NK-92 (cell line): ENCODE results near the gene UCHL1.
"Not testable (repeated sequence)": the region's sequence is repeated elsewhere in the genome, so short reads cannot be mapped to it uniquely, and the experiment has no call there.

Experiments used
- DNase-seq: peaks from one replicate; lab custom pipeline; 2025; ENCODE audit not compliant: unreplicated experiment; lab: John Stamatoyannopoulos, UW

UCHL1 gene

GRCh38 chr4:41236032-41236431, 20.7 kb upstream of the UCHL1 start:
- no peak for DNase-seq

DNA sequence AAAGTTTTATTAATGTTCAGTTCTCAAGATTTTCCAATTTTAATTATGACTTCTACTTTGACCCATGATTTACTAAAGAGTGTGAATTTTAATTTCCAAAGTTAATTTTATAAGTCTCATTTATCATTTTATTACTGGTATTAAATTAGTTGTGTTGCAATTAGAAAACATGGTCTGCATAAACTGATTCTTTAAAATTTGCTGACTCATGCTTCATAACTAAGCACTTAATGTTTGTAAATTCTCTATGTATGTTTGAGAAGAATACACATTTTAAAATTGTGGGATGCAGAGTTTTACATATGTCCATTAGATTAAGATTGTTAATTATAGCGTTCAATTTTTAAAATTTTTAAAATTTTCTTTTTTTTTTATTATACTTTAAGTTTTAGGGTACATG, 20.2 kb upstream of the UCHL1 start:
- DNase-seq: no peak

DNA sequence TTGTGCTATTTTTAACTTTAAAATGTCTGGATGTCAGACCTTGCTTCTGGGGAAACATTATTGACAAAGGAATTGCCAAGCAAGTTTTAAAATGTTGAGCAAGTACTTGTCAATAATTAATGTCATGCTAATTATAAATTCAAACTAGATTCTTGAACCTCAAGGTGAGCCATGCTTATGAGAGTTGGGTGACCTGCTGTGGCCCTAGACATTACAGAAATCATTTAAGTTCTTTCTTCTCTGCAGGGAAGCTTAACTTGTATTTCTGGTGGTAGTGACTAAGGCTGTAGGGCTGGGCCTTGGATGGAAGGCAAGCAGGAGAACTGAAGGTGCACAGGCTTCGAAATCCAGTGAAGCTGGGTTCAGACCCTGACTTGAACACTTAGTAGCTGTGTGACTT, 14.8 kb upstream of the UCHL1 start:
- DNase-seq: no peak

GRCh38 chr4:41245983-41246382, 10.7 kb upstream of the UCHL1 start:
- no peak for DNase-seq

- no peak for DNase-seq
These were observed 493 bp upstream of the UCHL1 start for GRCh38 chr4:41256131-41256739.

DNA sequence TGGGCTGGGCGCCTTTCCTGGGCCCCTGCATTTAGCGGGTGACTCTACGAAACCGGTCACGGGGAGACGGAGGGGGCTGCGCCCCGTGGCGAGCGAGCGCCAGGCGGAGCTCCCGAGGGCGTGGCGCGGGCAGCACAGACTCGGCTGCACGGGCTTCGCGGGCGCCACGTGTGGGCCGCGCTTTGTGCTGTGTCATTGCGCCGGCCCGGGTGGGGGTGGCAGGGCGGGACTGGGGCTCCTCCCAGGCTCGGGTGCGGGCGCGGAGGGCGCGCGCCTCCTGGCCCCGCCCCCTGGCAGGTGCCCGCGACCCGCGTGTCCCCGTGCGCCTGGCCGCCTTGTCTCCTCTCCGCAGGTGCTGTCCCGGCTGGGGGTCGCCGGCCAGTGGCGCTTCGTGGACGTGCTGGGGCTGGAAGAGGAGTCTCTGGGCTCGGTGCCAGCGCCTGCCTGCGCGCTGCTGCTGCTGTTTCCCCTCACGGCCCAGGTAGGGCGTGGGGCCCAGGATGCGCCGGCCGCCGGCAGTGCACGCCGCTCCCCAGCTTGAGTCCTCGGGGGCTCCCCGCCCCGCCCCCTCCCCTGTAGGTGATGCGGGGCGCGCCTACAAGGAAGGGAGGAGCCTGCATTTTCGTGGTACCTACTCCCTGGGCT, 651 bp downstream of the UCHL1 start:
- no peak for DNase-seq

GRCh38 chr4:41257906-41258305, 1.2 kb downstream of the UCHL1 start:
- DNase-seq: no peak

DNA sequence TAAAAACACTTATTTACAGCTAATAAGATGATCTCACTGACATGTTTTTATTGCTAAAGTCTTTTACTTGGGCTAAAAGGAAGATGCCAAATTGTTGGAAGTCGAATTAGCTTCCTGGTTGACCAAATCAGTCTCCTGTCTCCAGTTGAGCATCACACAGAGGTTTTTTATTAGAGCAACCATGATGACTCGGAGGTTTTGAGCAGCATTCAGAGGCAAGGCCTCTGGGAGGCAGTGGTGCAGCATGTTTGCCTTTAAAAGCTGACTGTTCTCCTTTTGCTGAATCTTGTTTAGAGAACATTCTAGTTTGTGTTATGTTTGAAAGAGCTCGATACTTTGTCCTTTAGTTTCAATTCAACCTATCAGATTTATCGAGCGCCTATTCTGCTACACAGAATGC, 2.1 kb downstream of the UCHL1 start:
- DNase-seq: no peak

GRCh38 chr4:41260116-41260733, 3.5 kb downstream of the UCHL1 start:
- no peak for DNase-seq

DNA sequence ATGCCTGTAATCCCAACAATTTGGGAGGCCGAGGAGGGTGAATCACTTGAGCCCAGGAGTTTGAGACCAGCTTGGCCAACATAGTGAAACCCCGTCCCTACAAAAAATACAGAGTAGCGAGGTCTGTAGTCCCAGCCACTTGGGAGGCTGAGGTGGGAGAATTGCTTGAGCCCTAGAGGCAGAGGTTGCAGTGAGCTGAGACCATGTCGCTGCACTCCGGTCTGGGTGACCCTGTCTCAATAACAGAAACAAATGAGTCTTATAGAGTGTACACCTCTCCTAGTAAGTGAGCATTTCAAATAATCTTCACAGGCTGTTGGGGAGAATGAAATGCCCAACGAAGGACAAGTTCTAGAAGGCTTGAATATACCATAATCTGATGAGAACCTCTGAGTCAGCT, 5.5 kb downstream of the UCHL1 start:
- no peak for DNase-seq

DNA sequence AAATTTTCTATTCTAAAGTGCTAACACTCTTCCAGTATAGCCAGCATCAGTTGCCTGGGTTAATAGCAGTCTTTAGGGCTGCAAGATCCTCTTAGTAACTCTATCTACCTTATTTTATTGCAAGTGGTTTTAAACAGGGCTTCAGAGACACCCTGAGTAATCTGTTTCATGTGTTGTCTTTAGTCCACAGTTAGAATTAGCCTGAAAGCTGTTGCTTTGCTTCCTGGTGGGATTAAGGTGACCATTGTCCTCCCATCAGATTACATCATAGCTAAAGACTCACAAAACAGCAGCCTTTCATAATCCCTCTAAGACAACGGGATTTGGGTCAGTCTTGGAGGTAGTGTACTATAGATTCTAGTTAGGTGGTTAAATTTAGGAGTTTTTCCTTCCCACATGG, 7.5 kb downstream of the UCHL1 start:
- DNase-seq: no peak

DNA sequence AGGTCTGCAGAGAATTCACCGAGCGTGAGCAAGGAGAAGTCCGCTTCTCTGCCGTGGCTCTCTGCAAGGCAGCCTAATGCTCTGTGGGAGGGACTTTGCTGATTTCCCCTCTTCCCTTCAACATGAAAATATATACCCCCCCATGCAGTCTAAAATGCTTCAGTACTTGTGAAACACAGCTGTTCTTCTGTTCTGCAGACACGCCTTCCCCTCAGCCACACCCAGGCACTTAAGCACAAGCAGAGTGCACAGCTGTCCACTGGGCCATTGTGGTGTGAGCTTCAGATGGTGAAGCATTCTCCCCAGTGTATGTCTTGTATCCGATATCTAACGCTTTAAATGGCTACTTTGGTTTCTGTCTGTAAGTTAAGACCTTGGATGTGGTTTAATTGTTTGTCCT, 11.3 kb downstream of the UCHL1 start:
- DNase-seq: no peak

DNA sequence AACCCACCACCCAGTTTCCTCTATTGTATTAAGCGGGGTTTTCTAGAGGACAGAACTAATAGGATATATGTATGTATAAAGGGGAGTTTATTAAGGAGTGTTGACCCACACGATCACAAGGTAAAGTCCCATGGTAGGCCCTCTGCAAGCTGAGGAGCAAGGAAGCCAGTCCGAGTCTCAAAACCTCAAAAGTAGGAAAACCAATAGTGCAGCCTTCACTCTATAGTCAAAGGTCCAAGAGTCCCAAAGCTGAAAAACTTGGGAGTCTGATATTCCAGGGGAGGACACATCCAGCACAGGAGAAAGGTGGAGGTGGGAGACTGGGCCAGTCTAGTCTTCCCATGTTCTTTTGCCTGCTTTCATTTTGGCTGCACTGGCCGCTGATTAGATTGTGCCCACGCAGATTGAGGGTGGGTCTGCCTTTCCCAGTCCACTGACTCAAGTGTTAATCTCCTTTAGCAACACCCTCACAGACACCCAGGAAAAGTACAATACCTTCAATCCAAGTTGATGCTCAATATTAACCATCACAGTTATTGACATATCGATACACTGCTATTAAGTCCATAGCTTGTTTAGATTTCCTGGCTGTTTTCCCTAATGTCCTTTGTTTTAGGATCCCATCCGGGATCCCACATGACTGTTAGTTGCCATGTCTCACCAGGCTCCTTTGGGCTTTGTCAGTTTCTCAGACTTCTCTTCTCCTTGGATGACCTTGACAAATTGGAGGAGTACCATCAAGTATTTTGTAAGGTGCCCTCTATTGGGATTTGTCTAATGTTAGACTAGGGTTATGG, 12.2 kb downstream of the UCHL1 start:
- no peak for DNase-seq

- DNase-seq: no peak
These were observed 13.0 kb downstream of the UCHL1 start for GRCh38 chr4:41269682-41270081.

- not testable (repeated sequence) for DNase-seq
These were observed 19.2 kb downstream of the UCHL1 start for GRCh38 chr4:41275931-41276330.

- DNase-seq: no peak
These were observed 23.3 kb downstream of the UCHL1 start for GRCh38 chr4:41280010-41280409.

DNA sequence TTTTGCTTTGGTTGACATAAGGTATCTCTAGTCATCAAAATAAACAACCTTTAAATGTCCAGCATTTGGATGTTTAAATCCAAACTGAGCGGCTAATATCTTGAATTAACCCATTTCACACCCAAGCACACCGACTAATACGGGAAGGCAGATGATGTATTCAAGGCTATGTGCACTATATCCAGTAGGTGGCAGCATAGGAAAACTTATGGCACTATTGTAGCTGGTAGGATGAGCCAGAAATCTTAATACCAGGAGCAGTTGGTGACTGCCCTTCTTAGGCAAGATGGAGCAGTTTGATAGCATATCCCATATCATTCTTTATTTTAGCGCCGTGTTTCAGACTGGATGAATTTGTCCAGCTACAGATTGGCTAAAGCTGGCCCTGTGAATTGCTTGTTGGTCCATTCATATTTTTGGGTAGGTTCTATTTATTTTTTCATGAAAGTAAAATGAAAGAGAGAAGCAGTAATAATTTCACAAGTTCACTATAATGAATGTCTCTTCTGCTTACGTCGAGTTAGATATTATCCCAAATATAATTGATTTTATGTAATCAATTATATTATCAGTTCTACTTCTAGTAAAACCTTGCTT, 24.4 kb downstream of the UCHL1 start:
- DNase-seq: no peak

DNA sequence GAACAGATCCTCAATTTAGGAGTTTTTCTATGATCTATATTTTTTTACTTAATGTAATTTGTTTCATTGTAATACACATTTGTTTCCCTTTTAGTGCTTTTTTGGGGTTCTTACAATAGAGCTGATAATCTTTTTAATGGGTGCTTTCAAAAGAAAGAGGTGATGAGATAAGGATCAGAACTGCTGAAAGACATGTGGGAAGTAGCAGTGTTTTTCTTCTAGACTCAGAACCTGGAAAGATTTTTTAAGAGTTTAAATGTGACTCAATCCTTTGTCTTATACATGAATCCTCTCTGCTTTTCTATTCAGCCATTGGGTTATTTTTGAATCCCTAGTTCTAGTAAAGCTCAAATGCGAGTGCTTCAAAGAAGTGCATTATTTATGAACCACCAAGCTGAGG, 25.6 kb downstream of the UCHL1 start:
- no peak for DNase-seq

DNA sequence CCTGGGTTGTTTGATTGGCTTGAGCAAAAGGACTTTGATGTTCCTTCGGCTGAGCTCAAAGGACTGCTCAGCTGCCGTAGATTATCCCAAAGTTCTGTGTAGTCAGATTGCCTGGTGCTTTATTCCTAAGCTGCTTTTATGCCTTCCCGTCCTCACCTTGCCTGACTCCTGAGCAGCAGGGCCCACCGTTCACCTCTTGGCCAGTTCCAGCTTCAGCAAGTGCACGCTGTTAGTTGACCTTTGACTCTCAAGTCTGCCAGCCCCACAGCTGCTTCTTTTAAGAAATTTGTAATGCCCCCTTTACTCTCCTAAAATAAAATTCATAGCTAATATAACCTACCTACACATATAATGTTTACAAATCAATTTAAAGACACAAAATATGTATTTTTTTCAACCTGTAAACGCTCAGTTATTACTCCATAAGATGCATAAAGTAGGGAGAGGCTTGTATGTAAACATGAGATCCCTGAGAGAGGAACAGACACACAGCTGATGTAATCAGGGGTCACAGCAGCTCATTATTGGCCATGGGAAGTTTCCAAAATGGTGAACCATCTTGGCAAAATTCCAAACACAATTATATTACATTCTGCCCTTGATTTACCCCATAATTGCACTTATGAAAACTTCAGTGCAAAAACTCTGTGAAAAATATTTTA, 28.6 kb downstream of the UCHL1 start:
- DNase-seq: no peak

DNA sequence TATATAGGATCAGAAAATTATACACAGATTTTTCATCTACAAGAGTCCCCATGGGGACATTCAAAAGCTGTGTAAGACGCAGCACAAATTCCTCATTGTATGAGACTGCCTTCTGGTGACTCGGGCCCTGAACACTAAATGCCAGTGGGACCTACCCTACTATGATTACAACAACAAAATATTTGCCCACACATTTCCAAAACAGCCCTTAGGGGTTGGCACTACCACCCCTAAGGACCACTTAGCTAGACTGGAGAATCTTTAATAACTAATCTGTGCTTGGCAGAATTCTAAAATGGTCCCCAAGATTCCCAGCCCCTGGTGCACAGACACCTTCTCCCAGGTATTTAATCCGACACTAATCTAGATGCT, 29.1 kb downstream of the UCHL1 start:
- no peak for DNase-seq

DNA sequence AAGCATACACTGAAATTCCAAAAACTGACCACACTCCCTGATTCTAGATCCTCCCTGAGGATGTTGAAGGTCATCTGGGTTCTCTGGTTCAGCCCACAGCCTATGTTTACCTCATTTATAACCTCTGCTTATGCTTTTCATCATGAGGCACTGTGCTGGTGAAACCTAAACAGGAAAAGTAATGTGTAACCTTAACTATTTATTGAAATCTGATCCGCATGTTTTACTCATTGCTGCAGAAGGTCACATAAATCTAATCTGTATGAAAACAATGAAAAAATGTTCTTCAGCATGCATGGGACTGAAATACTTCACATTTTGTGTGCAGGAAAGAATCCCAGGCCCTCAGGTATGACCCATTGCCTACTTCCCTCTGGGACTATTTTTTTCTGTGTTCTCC, 30.3 kb downstream of the UCHL1 start:
- no peak for DNase-seq
